ENCODE results near the gene SIX1. TPM values are rescaled to one million over a fixed set of nuclear protein-coding genes. Genes with fewer than 3 reads are reported as not detected.

The SIX1 gene
- total RNA-seq, 1 experiment from 2014 or later = 2.5 TPM

DNA sequence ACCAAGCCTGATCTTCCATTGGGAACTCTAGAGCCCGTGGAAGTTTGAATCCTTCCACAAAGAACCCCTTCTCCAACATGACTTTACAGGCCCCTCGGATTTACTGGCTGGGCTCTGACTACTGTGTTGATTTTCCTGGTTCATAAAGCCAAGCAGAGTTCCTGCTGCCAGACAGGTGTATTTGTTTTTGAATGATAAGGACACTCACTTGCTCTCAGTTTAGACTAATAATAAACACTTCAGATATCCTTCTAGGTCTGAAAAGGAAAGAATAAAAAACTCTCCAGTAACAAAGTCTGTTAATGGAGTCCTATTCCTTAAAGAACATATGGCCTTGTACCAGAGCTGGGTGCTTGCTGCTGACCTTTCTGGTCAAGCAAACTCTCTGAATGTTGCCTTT lies 31.0 kb downstream of the SIX1 start (continued):
- TF ChIP-seq, protein P1, sequence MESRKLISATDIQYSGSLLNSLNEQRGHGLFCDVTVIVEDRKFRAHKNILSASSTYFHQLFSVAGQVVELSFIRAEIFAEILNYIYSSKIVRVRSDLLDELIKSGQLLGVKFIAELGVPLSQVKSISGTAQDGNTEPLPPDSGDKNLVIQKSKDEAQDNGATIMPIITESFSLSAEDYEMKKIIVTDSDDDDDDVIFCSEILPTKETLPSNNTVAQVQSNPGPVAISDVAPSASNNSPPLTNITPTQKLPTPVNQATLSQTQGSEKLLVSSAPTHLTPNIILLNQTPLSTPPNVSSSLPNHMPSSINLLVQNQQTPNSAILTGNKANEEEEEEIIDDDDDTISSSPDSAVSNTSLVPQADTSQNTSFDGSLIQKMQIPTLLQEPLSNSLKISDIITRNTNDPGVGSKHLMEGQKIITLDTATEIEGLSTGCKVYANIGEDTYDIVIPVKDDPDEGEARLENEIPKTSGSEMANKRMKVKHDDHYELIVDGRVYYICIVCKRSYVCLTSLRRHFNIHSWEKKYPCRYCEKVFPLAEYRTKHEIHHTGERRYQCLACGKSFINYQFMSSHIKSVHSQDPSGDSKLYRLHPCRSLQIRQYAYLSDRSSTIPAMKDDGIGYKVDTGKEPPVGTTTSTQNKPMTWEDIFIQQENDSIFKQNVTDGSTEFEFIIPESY (IDR thresholded peaks at IDR 0.05; ENCODE audit: extremely low read depth, insufficient replicate concordance, low read length) = no peak
- no peak for TF ChIP-seq POLR2A (IDR thresholded peaks at IDR 0.05; ENCODE audit: borderline replicate concordance, extremely low read depth, insufficient read depth, insufficient read length)

DNA sequence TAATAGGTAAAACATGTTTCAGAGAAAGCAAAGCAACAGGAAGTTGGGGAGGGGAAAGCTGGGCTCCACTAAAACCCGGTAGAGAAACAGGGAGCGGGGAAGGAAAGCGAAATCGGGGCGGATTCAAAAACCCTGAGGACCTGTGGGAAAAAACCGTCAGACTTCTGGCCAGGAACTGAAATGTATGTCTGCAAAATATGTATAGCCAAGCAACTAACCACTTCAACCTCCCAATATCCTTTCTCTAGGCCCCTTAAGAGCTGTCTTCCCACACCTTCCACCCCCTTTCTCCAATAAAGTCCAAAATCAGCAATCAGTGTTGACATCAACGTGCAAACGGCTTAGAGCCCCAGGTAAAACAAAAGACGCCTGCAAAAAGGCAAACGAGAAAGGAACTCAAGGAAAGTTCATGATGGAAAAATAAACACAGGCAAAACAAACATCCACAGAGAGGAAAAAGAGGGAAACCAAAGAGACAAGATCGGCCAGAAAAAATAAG lies 32.8 kb downstream of the SIX1 start:
- Histone ChIP-seq H3K4me2 (ENCODE audit: low read length) (no peak overlapping the region), H3K9ac (ENCODE audit: low read length) (no peak overlapping the region), H4K20me1 (ENCODE audit: insufficient read depth) (no peaks in the 10 kb centered on the region), H3K36me3 (ENCODE audit: control insufficient read depth in 1 of 2, insufficient read depth in 2 of 2, low read length in 2 of 2) (no peaks in the 10 kb centered on the region), H2AFZ (ENCODE audit: low read depth, low read length, poor library complexity, severe bottlenecking) (no peak overlapping the region), H3K9me2 (ENCODE audit: insufficient read depth) (no peaks in the 10 kb centered on the region), H3K27ac (ENCODE audit: low read depth, low read length) (no peak overlapping the region), H3K79me2 (ENCODE audit: insufficient read depth, low read length) (no peaks in the 10 kb centered on the region), H3K4me1 (ENCODE audit: control insufficient read depth in 1 of 2, insufficient read depth in 2 of 2, low read length in 2 of 2) (no peaks in the 10 kb centered on the region), H3K9me3 (ENCODE audit: control insufficient read depth in 1 of 2, insufficient read depth in 1 of 2, low read depth in 1 of 2, low read length in 2 of 2) (no peaks in the 10 kb centered on the region), H3K4me3 (replicated peaks in 1 of 2; ENCODE audit: low read depth in 1 of 2, low read length in 2 of 2) (no peak overlapping the region), H3K27me3 (ENCODE audit: insufficient read depth, low read length) (no peaks in the 10 kb centered on the region)
- CTCF ChIA-PET = no interaction called here
- intact Hi-C loops (cut with micrococcal nuclease) = no loop called here
- POLR2A ChIA-PET = no interaction called here
- ATAC-seq = no peak
- RAD21 ChIA-PET (ENCODE audit: low non-redundant PET in 1 of 2, low total read pairs in 2 of 2, uncharacterized antibody in 2 of 2, unreplicated experiment in 2 of 2) = no interaction called here
- no peak for TF ChIP-seq CTCF (IDR thresholded peaks at IDR 0.05 in 2 of 3, conservative IDR thresholded peaks at IDR 0.05 in 1 of 3; ENCODE audit: borderline replicate concordance in 1 of 3, insufficient read depth in 1 of 3, low read depth in 2 of 3, low read length in 2 of 3)
- no peak for DNase-seq (ENCODE audit: low read depth, low spot score)
- BruUV-seq (replicated peaks) = no TSS peak
